Upper lobe of left lung (tissue), 4 donors: ENCODE measurements around the gene CCDC88B.

ENCODE experiments used
- CTCF ChIP-seq, 6 experiments: fragments of 450-650 bp in 4 of 6; fragments of 200-600 bp in 2 of 6; sonication (generic) in 2 of 6; IDR thresholded peaks; one replicate each; pipeline ENCODE4 v1.5.1; 2016 to 2019; ENCODE audit warnings: antibody characterized with exemption in 6 of 6
- EP300 ChIP-seq, 4 donors: sonication (generic); formaldehyde crosslinking; IDR thresholded peaks; one replicate each; pipeline ENCODE4 v1.5.1; 2017; ENCODE audit warnings: antibody characterized with exemption in 4 of 4, control low read depth in 2 of 4
- POLR2A ChIP-seq, 4 donors: fragments of 450-650 bp; IDR thresholded peaks; one replicate each; pipeline ENCODE4 v1.5.1; 2016 to 2017; ENCODE audit warnings: antibody characterized with exemption in 4 of 4, mild to moderate bottlenecking in 2 of 4
- POLR2AphosphoS5 ChIP-seq, 2 donors: sonication (generic); formaldehyde crosslinking; IDR thresholded peaks; one replicate each; pipeline ENCODE4 v1.5.1; 2017; ENCODE audit warnings: antibody characterized with exemption in 2 of 2

DNA sequence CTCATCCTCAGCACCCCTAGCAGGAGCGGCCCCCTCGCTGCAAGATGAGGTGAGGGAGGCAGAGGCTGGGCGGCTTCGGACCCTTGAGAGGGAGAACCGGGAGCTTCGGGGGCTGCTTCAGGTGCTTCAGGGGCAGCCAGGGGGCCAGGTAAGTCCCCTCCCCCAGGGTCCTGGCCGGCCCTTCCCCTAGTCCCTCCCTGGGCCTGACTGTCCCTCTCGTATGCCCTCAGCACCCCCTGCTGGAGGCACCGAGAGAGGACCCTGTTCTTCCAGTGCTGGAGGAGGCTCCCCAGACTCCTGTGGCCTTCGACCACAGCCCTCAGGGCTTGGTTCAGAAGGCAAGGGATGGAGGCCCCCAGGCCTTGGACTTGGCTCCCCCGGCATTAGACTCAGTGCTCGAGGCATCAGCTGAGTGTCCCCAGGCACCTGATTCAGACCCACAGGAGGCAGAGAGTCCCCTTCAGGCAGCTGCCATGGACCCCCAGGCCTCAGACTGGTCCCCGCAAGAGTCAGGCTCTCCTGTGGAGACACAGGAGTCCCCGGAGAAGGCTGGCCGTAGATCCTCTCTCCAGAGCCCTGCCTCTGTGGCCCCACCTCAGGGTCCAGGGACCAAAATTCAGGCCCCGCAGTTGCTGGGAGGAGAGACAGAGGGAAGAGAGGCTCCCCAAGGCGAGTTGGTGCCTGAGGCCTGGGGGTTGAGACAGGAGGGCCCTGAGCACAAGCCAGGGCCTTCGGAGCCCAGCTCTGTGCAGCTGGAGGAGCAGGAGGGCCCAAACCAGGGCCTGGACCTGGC is 4.0 kb downstream of the CCDC88B start:
- TF ChIP-seq CTCF (IDR thresholded peaks at IDR 0.05) (peak in 3 of 6 experiments; percentile 5 to 40 (median 26)), POLR2A (IDR thresholded peaks at IDR 0.05) (no peak), EP300 (IDR thresholded peaks at IDR 0.05) (no peak), POLR2AphosphoS5 (IDR thresholded peaks at IDR 0.05) (no peak)
